OCI-LY7 (cell line): ENCODE measurements around the gene TGFB1. TPM values are rescaled to one million over a fixed set of nuclear protein-coding genes. Genes with fewer than 3 reads are reported as not detected.

Experiments used
- BruUV-seq: library from RNA; stranded (reverse); fragments of 400-500 nt; replicated peaks from 2 replicates; lab custom pipeline; 2021; lab: Mats Ljungman, UMichigan
- CTCF ChIA-PET: fragments of 300-600 bp; sonication (Branson Sonifier 250); formaldehyde crosslinking; loops from one replicate; lab custom pipeline; 2022; ENCODE audit warnings: antibody characterized with exemption; ENCODE audit not compliant: unreplicated experiment; lab: Charles Lee
- POLR2A ChIA-PET: fragments of 300-600 bp; sonication (Branson Sonifier 250); formaldehyde crosslinking; loops from one replicate; lab custom pipeline; 2022; ENCODE audit warnings: antibody characterized with exemption; lab: Charles Lee
- DNase-seq: peaks from one replicate; pipeline ENCODE4 v3.0.0-alpha.2; 2015; ENCODE audit warnings: low spot score
- H2AFZ ChIP-seq: fragments of 200-600 bp; sonication (generic), shearing (Covaris generic); 2 replicates; pipeline ENCODE4 v1.6.1; 2014; ENCODE audit warnings: mild to moderate bottlenecking, antibody characterized with exemption, low read length, moderate library complexity
- H3K27ac ChIP-seq: fragments of 200-600 bp; sonication (generic); 2 replicates; pipeline ENCODE4 v1.5.1; 2014; ENCODE audit warnings: mixed run types, low read depth, mild to moderate bottlenecking, moderate library complexity, low read length, inconsistent platforms; ENCODE audit not compliant: poor library complexity, severe bottlenecking
- H3K36me3 ChIP-seq: fragments of 200-600 bp; sonication (generic); 2 replicates; pipeline ENCODE4 v1.6.1; 2014; ENCODE audit warnings: mild to moderate bottlenecking, antibody characterized with exemption, low read length, moderate library complexity, mixed read lengths; ENCODE audit not compliant: insufficient read depth
- H3K4me1 ChIP-seq: fragments of 200-600 bp; sonication (generic); 2 replicates; pipeline ENCODE4 v1.5.1; 2014; ENCODE audit warnings: mild to moderate bottlenecking, low read length; ENCODE audit not compliant: insufficient read depth, poor library complexity, severe bottlenecking
- H3K4me2 ChIP-seq: fragments of 200-600 bp; sonication (generic); 2 replicates; pipeline ENCODE4 v1.6.1; 2014; ENCODE audit warnings: mild to moderate bottlenecking, low read length
- H3K4me3 ChIP-seq: fragments of 200-600 bp; sonication (generic); 2 replicates; pipeline ENCODE4 v1.5.1; 2014; ENCODE audit warnings: mild to moderate bottlenecking, low read depth, low read length; ENCODE audit not compliant: poor library complexity, severe bottlenecking
- H3K79me2 ChIP-seq: fragments of 200-600 bp; sonication (generic); 2 replicates; pipeline ENCODE4 v1.6.1; 2016; ENCODE audit warnings: low read depth, mild to moderate bottlenecking, low read length, moderate library complexity, mixed read lengths; ENCODE audit not compliant: insufficient read depth
- H3K9me2 ChIP-seq: fragments of 200-600 bp; sonication (generic); 2 replicates; pipeline ENCODE4 v1.6.1; 2016; ENCODE audit warnings: mild to moderate bottlenecking, low read length, mixed read lengths; ENCODE audit not compliant: insufficient read depth
- H3K9me3 ChIP-seq: fragments of 200-600 bp; sonication (generic); 2 replicates; pipeline ENCODE4 v1.6.1; 2014; ENCODE audit warnings: mild to moderate bottlenecking, mixed run types, low read length, mixed read lengths
- H4K20me1 ChIP-seq: fragments of 200-600 bp; sonication (generic); 2 replicates; pipeline ENCODE4 v1.6.1; 2014; ENCODE audit warnings: mild to moderate bottlenecking, antibody characterized with exemption, low read length, moderate library complexity, mixed read lengths; ENCODE audit not compliant: insufficient read depth
- CTCF ChIP-seq: fragments of 200-600 bp; sonication (generic); conservative IDR thresholded peaks from 2 replicates; pipeline ENCODE4 v1.5.1; 2014; ENCODE audit warnings: mild to moderate bottlenecking, antibody characterized with exemption, low read length, moderate library complexity, mixed read lengths
- EZH2phosphoT487 ChIP-seq: fragments of 200-600 bp; sonication (generic); IDR thresholded peaks from 2 replicates; pipeline ENCODE4 v1.6.1; 2018; ENCODE audit warnings: low read depth, borderline replicate concordance, mild to moderate bottlenecking, mixed run types, antibody characterized with exemption, low read length, moderate library complexity, mixed read lengths
- intact Hi-C: fragments of 100-400 bp; cut with micrococcal nuclease; formaldehyde crosslinking; loops from one replicate; pipeline ENCODE4 v1.10.0; 2022; ENCODE audit not compliant: unreplicated experiment
- total RNA-seq, 2 experiments: library from RNA; depleted of rRNA in 1 of 2; stranded (reverse); fragments of >200 nt in 1 of 2; shearing (Covaris generic) in 1 of 2; gene quantifications; 2 replicates each; pipeline ENCODE4 v1.2.3, GENCODE V29; 2014 to 2022

TGFB1 gene
- total RNA-seq, 2 experiments from 2014 or later: 15.5 to 88.8 TPM

- H4K20me1 ChIP-seq: no peaks in the 10 kb centered on the region
- DNase-seq: no peak
- POLR2A ChIA-PET: interaction anchor here (0.6 kb wide), 1 partner anchor 145 kb away, joined by 6 read pairs; no protein-coding TSS in a partner anchor
- peaks cover 44% of the 10 kb centered on the region for H3K4me1 ChIP-seq
- BruUV-seq: no TSS peak
- intact Hi-C loops: loop anchor here (1.0 kb wide), 1 partner anchor 104 kb away; no protein-coding TSS in a partner anchor
- no peak for TF ChIP-seq CTCF
- no peak for TF ChIP-seq EZH2phosphoT487
- H3K27ac ChIP-seq: peak overlapping the region; percentile 68
- H2AFZ ChIP-seq: no peak overlapping the region
- H3K36me3 ChIP-seq: peaks cover 76% of the 10 kb centered on the region
- peak overlapping the region; percentile 99 for H3K4me2 ChIP-seq
- CTCF ChIA-PET: interaction anchor here (1.0 kb wide), 1 partner anchor 10 kb away, joined by 5 read pairs; no protein-coding TSS in a partner anchor
- no peaks in the 10 kb centered on the region for H3K9me2 ChIP-seq
- no peaks in the 10 kb centered on the region for H3K9me3 ChIP-seq
- H3K4me3 ChIP-seq: no peak overlapping the region
- H3K79me2 ChIP-seq: peaks cover 18% of the 10 kb centered on the region
These were observed 45.7 kb downstream of the TGFB1 start for GRCh38 chr19:41307954-41308449.

GRCh38 chr19:41307090-41307875 is 46.4 kb downstream of the TGFB1 start:
- Histone ChIP-seq H3K9me3 (no peaks in the 10 kb centered on the region), H3K9me2 (no peaks in the 10 kb centered on the region), H3K36me3 (peaks cover 76% of the 10 kb centered on the region), H3K79me2 (peaks cover 18% of the 10 kb centered on the region), H4K20me1 (no peaks in the 10 kb centered on the region), H3K4me2 (peak overlapping the region; percentile 99; the same call in 1 of the 2 replicates), H3K4me3 (no peak overlapping the region), H3K4me1 (peaks cover 44% of the 10 kb centered on the region), H2AFZ (no peak overlapping the region), H3K27ac (peak overlapping the region; percentile 68)
- intact Hi-C loops: no loop called here
- TF ChIP-seq CTCF (no peak), EZH2phosphoT487 (no peak)
- BruUV-seq: TSS peak; percentile 87
- ChIA-PET CTCF (no interaction called here), POLR2A (no interaction called here)
- no peak for DNase-seq
